DND-41 (cell line): ENCODE data around the gene GAS7.

Source experiments
- ATAC-seq: fragments of 200-7000 bp; cut with Tn5 transposase; 3 replicates; pipeline ENCODE4 v1.9.1; 2021; ENCODE audit warnings: low read depth; ENCODE audit not compliant: insufficient read depth
- DNase-seq: peaks from one replicate; pipeline ENCODE4 v3.0.0-alpha.2; 2020
- H2AFZ ChIP-seq: 2 replicates; pipeline ENCODE4 v1.6.0; 2012; ENCODE audit warnings: low read depth, low read length
- H3K27ac ChIP-seq: 2 replicates; pipeline ENCODE4 v1.5.1; 2012; ENCODE audit warnings: low read length, inconsistent platforms
- H3K27me3 ChIP-seq: fragments of 200-600 bp; sonication (generic); 2 replicates; pipeline ENCODE4 v1.6.0; 2012; ENCODE audit warnings: low read length, mild to moderate bottlenecking, inconsistent platforms; ENCODE audit not compliant: insufficient read depth, poor library complexity
- H3K36me3 ChIP-seq: 2 replicates; pipeline ENCODE4 v1.5.1; 2012; ENCODE audit warnings: low read length, inconsistent platforms; ENCODE audit not compliant: insufficient read depth
- H3K4me1 ChIP-seq: 2 replicates; pipeline ENCODE4 v1.5.1; 2012; ENCODE audit warnings: mild to moderate bottlenecking, low read length; ENCODE audit not compliant: insufficient read depth
- H3K4me2 ChIP-seq: 2 replicates; pipeline ENCODE4 v1.6.0; 2012; ENCODE audit warnings: mild to moderate bottlenecking, moderate library complexity, low read length, inconsistent platforms; ENCODE audit not compliant: insufficient read depth
- H3K4me3 ChIP-seq, 2 experiments: fragments of 200-600 bp in 1 of 2; shearing (Covaris generic) in 1 of 2; 2 replicates each; pipeline ENCODE4 v1.5.1; 2012 to 2016; ENCODE audit warnings: inconsistent platforms in 2 of 2, low read length in 2 of 2, mild to moderate bottlenecking in 2 of 2, low read depth in 1 of 2, moderate library complexity in 1 of 2
- H3K79me2 ChIP-seq: 2 replicates; pipeline ENCODE4 v1.6.0; 2012; ENCODE audit warnings: low read length, inconsistent platforms; ENCODE audit not compliant: insufficient read depth
- H3K9ac ChIP-seq: 2 replicates; pipeline ENCODE4 v1.6.0; 2012; ENCODE audit warnings: low read depth, mild to moderate bottlenecking, inconsistent platforms, low read length, moderate library complexity
- H3K9me3 ChIP-seq: 2 replicates; pipeline ENCODE4 v1.5.1; 2012; ENCODE audit warnings: low read length, moderate library complexity, mild to moderate bottlenecking, inconsistent platforms; ENCODE audit not compliant: insufficient read depth, severe bottlenecking
- H4K20me1 ChIP-seq: 2 replicates; pipeline ENCODE4 v1.6.0; 2012; ENCODE audit warnings: low read length; ENCODE audit not compliant: insufficient read depth
- CTCF ChIP-seq: IDR thresholded peaks from 2 replicates; pipeline ENCODE4 v1.5.1; 2012; ENCODE audit warnings: borderline replicate concordance, low read length, moderate library complexity, mild to moderate bottlenecking; ENCODE audit not compliant: poor library complexity, severe bottlenecking; ENCODE audit errors: extremely low read depth
- EZH2 ChIP-seq: IDR thresholded peaks from 3 replicates; pipeline ENCODE4 v1.6.1; 2012; ENCODE audit warnings: borderline replicate concordance, low read depth, mild to moderate bottlenecking, moderate library complexity, low read length, inconsistent platforms; ENCODE audit not compliant: severe bottlenecking

Gene GAS7

GRCh38 chr17:9880582-9880999, 317.8 kb downstream of the GAS7 start:
- peaks cover 12% of the 10 kb centered on the region for H3K9me3 ChIP-seq
- no peak overlapping the region for H3K4me3 ChIP-seq
- no peak overlapping the region for H2AFZ ChIP-seq
- no peak overlapping the region for H3K27ac ChIP-seq
- no peak for TF ChIP-seq EZH2
- TF ChIP-seq CTCF, result no peak
- no peaks in the 10 kb centered on the region for H3K4me1 ChIP-seq
- no peak overlapping the region for H3K4me2 ChIP-seq
- no peaks in the 10 kb centered on the region for H3K36me3 ChIP-seq
- H3K79me2 ChIP-seq, result no peaks in the 10 kb centered on the region
- DNase-seq (no peak), ATAC-seq (no peak)
- no peak overlapping the region for H3K9ac ChIP-seq
- H4K20me1 ChIP-seq, result no peaks in the 10 kb centered on the region
- H3K27me3 ChIP-seq, result peaks cover 14% of the 10 kb centered on the region

- Histone ChIP-seq H2AFZ (no peak overlapping the region), H3K27me3 (peaks cover 14% of the 10 kb centered on the region), H3K9ac (no peak overlapping the region), H3K27ac (no peak overlapping the region), H3K4me3 (no peak overlapping the region), H3K9me3 (peaks cover 11% of the 10 kb centered on the region), H3K4me1 (no peaks in the 10 kb centered on the region), H3K4me2 (no peak overlapping the region), H4K20me1 (no peaks in the 10 kb centered on the region), H3K36me3 (no peaks in the 10 kb centered on the region), H3K79me2 (no peaks in the 10 kb centered on the region)
- DNase-seq (no peak), ATAC-seq (no peak)
- TF ChIP-seq EZH2 (no peak), CTCF (no peak)
Observed at GRCh38 chr17:9878786-9879525, 319.4 kb downstream of the GAS7 start.

GRCh38 chr17:9878356-9878755, 320.1 kb downstream of the GAS7 start:
- no peak for ATAC-seq
- H3K4me1 ChIP-seq, result no peaks in the 10 kb centered on the region
- peaks cover 5% of the 10 kb centered on the region for H3K9me3 ChIP-seq
- no peak for TF ChIP-seq EZH2
- no peak for TF ChIP-seq CTCF
- H3K9ac ChIP-seq, result no peak overlapping the region
- H2AFZ ChIP-seq, result no peak overlapping the region
- H3K4me3 ChIP-seq, result no peak overlapping the region
- no peaks in the 10 kb centered on the region for H3K36me3 ChIP-seq
- no peak overlapping the region for H3K4me2 ChIP-seq
- no peak overlapping the region for H3K27ac ChIP-seq
- H3K27me3 ChIP-seq, result peaks cover 14% of the 10 kb centered on the region
- H3K79me2 ChIP-seq, result no peaks in the 10 kb centered on the region
- DNase-seq, result no peak
- H4K20me1 ChIP-seq, result no peaks in the 10 kb centered on the region
